Tongue (tissue), 2 donors: ENCODE data around the gene GALNT8. TPM values are rescaled to one million over a fixed set of nuclear protein-coding genes. Genes with fewer than 3 reads are reported as not detected.

Source experiments
- DNase-seq: peaks from one replicate; pipeline ENCODE4 v3.0.0-alpha.2; 2015
- total RNA-seq: library from RNA; depleted of rRNA; stranded (reverse); fragments of >200 nt; gene quantifications from one replicate; pipeline ENCODE4 v1.2.3, GENCODE V29; 2014

The GALNT8 gene
- total RNA-seq, 1 donor from 2014 or later: 2.1 TPM

DNA sequence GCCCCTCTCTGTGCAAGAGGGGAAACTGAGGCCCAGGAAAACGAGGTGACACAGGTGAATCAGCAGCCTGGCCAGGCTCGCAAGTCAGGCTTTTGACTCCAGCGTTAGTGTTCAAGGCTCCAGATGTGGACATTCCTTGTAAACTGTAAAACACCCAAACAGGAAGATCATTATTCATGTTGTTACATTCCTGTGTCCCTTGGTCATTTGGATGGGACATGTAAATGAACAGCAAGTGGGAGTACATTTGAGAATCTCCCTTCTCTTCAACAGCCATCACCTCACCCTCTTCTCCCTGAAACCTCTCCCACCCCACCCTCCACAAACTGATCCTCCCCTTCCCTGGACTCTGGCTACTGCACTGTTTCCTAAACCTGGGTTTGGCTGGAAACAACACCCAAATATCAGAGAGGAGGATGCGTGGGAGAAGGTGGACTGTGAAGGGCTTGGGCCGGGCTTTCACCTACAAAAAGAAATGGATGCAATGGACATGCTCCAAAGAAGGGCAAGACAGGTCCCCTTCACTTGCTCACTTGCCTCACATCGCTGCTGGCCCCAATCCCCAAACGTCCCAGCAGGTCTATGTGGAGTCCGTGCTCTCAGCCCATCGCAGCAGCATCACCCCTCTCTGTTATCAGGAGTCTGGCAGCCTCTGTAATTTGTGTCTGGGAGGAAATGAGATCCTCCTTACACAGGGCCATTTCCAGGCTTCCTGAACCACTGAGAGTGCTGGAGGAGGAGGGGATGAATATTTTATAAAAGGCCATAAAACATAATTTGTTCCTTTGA, 76.7 kb downstream of the GALNT8 start:
- DNase-seq: no peak

- no peak for DNase-seq
Measured at GRCh38 chr12:4800555-4800954, 80.4 kb downstream of the GALNT8 start.

GRCh38 chr12:4802841-4803240, 82.6 kb downstream of the GALNT8 start:
- no peak for DNase-seq

- DNase-seq: no peak
Measured at GRCh38 chr12:4806439-4807115, 86.4 kb downstream of the GALNT8 start.

DNA sequence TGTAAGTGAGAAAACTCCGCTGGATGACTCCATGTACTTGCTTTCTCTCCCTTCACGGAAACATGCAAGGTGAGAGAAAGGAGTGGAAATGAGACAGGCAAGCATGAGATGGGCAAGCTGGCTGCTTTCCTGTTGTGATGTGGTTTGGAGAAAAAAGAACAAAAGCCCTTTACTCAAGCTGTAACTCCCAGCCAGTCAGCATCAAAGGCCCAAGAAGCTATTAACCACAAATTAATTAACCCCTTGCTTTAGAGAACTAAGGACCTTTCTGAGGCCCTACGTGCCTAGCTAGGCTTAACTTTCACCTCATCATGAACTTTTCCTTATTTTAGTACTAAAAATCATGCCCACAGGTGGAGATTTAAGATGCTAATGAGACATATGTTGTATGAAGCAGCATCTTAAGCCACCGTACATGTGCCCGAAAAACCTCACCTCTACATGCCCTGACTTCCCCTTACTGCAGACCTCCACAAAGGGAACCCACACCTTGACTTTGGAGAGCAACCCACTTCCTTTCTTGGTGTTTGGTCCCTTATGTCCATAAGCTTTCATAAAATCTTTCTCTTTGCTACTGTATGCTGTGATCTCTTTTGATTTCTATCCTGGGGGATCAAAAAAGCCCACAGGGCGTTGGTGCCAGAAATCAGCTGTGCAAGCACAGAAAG, 87.0 kb downstream of the GALNT8 start:
- DNase-seq: no peak

DNA sequence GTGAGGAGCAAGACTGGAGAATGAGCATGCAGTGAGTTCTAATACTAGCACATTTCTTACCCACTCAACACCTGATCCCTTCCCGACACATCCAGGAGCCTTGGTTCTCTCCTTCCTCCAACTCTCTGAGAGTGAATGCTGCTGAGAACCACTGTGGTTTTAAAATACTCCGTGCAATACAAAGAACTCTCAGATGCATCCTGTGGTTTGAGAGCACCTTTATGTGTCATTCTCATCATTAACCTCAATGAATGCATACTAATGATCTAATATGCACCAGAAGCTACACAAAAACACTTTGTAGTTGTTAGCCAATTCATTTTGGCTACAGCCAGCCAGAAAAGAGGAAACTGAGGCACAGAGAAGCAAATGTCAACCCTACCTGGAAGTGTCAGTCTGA, 87.6 kb downstream of the GALNT8 start:
- DNase-seq: no peak

DNA sequence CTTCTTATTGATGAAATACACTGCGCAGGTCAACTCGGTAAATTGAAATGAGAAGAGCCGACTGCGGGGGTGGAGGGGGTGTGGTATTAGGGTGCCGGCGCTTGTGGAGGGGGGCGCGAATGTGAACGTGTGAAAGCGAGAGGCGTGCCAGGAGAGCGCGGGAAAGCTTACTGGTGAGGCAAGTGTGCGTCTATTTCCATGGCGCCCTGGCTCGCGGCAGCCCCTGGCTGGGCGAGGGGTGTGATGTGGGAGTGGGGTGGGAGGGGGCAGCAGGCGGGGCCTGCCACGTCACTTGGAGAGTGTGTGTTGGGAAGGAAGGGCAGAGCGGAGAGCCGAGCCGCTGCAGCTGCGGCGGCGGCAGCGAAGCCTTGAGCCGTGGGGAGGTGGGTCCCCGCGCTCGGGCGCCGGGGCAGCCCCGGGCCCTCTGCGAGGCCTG, 88.8 kb downstream of the GALNT8 start:
- peak; percentile 86 for DNase-seq

DNA sequence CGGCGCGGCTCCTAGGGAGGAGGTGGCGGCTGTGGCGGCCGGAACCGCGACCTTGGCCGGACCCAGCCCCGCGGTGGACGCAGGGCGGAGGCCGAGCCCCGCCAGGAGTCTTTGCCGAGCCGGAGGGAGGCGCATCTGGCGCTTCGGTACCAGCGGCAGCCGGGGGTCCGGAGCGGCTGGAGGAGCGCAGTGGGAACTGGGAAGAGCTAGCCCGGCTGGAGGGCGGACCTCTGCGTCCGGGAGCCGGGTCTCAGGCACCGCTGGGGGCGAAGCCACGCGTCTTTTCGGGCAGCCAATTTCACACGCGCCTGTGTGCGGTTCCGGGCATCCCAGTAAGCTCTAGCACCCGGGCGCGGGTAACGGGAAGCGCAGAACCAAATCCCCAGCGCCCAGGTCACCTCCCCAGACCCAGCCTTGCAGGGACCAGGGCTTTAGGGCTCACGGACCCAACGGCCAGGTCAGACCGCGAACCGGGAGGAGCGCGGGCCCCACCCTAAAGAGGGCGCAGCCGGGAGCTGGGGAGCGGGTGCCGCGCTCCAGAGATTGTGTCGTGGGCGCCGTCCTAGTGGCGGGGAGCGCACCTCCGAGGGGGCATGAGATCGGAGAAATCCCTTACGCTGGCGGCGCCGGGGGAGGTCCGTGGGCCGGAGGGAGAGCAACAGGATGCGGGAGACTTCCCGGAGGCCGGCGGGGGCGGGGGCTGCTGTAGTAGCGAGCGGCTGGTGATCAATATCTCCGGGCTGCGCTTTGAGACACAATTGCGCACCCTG, 89.4 kb downstream of the GALNT8 start:
- DNase-seq: peak; percentile 47

GRCh38 chr12:4810219-4810671, 90.0 kb downstream of the GALNT8 start:
- no peak for DNase-seq

DNA sequence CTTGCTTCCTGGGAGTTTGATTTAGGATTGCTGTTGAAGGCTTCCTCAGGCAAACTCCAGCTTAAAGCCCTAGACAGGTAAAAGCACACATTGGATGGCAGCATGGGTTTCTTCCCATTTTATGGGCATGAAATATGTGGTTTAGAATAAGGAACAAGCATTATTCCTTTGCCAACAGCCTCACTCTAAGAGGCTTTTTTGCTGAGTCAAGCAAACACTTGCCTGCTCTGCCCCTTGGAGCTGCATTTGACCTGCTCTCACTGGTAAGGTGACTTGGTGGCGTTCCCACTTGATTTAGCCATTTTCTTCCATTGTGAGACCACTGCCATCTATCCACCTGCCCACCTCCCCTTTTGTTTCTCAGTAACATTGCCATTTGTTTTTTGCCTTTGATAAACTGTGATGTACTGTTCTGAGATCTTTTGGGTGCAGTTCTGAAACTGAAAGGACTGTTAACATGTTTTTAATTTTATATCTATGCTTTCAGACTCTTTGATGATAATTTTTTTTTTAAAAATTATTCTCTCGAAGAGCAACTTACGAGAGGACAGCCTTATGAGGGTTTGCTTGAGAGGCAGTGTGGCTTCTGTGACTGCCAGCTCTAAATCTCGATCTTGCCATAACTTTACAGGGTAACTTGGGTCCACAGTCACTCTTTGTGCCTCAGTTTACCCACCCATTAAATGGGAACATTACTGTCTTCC, 92.6 kb downstream of the GALNT8 start:
- DNase-seq: no peak

DNA sequence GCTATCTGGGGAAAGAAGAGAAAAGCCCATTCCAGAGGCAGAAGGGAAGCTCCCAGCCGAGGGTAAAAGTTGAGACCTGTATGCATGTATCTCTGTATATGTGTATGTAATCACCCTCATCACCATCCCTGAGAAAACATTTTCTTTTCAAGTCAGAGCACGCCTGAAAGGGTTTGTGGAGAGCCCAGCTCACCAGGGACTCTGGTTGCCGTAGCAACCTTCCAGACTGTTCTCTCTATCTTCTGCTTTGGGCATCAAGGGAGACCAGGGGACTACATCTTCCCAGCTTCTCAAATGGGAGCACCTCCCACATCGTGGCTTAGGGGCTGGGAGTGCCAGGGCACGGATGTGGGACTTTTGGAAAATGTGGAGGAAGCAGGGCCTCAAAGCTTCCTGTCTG, 93.5 kb downstream of the GALNT8 start:
- DNase-seq: peak; percentile 30

- no peak for DNase-seq
Measured at GRCh38 chr12:4814485-4814884, 94.3 kb downstream of the GALNT8 start.

GRCh38 chr12:4816744-4817525, 96.7 kb downstream of the GALNT8 start:
- DNase-seq: no peak

DNA sequence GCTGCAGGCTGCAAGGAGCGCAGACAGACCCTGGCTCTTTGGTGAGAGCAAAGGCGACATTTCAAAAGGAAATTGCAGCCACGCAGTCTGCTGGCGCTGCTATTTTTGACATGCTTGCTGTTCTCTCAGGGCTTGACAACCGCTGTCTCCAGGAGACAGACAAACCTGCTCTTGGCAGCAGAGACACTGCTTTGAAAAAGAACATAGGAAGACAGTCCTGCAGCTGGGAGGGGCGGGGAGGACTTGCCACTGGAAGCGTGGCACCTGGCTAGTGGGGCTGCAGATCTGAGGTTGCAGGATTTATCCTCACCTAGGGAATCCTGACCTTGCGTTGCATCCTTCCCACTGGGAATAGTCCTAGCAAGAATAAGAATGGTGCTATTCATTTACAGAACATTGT, 97.7 kb downstream of the GALNT8 start:
- DNase-seq: peak; percentile 48

GRCh38 chr12:4819654-4820053, 99.5 kb downstream of the GALNT8 start:
- DNase-seq: no peak

DNA sequence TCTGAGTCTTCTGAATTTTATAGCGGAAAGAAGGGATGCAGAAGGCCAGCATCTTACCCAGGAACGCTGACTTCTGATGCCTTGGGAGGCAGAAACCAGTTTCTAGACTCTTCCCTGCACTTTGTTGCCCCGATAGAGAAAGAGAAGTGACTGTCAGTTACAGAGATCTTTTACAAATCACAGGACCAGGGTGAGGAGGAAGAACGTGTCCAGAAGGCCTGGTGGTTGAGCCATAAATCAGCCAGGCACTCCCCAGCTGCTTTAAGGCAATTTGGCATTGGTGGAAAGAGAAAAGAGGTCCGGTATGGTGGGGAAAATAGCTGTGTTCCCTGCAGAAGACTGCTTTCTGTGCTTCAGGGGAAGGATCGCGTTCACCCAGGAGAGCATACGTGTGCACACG, 100.8 kb downstream of the GALNT8 start:
- DNase-seq: no peak
